ENCODE results near the gene ITGA1. TPM values are rescaled to one million over a fixed set of nuclear protein-coding genes. Genes with fewer than 3 reads are reported as not detected.

The ITGA1 gene
- total RNA-seq, 2 donors from 2014 or later = 0.33 to 3.5 TPM

- H3K36me3 Mint-ChIP-seq (ENCODE audit: low read depth) = peaks cover 8% of the 10 kb centered on the region
- H3K4me1 ChIP-seq (ENCODE audit: control insufficient read depth, insufficient read depth, low read length) = peaks cover 12% of the 10 kb centered on the region
- H3K27me3 Mint-ChIP-seq (ENCODE audit: insufficient read depth) = no peaks in the 10 kb centered on the region
- H3K9ac ChIP-seq (ENCODE audit: extremely low read depth, low read length, poor library complexity, severe bottlenecking) = no peak overlapping the region
- H3K9me3 ChIP-seq (ENCODE audit: control insufficient read depth, low read length) = no peaks in the 10 kb centered on the region
- H3K27ac ChIP-seq (ENCODE audit: low read depth, low read length) = no peak overlapping the region
- no peak overlapping the region for H3K27ac Mint-ChIP-seq
- H3K36me3 ChIP-seq (ENCODE audit: control insufficient read depth, insufficient read depth, low read length) = peaks cover 5% of the 10 kb centered on the region
- DNase-seq = no peak
- TF ChIP-seq, protein P1, sequence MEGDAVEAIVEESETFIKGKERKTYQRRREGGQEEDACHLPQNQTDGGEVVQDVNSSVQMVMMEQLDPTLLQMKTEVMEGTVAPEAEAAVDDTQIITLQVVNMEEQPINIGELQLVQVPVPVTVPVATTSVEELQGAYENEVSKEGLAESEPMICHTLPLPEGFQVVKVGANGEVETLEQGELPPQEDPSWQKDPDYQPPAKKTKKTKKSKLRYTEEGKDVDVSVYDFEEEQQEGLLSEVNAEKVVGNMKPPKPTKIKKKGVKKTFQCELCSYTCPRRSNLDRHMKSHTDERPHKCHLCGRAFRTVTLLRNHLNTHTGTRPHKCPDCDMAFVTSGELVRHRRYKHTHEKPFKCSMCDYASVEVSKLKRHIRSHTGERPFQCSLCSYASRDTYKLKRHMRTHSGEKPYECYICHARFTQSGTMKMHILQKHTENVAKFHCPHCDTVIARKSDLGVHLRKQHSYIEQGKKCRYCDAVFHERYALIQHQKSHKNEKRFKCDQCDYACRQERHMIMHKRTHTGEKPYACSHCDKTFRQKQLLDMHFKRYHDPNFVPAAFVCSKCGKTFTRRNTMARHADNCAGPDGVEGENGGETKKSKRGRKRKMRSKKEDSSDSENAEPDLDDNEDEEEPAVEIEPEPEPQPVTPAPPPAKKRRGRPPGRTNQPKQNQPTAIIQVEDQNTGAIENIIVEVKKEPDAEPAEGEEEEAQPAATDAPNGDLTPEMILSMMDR (conservative IDR thresholded peaks at IDR 0.05) = no peak
- H3K4me3 ChIP-seq (ENCODE audit: low read length) = peak overlapping the region; percentile 32
- H3K4me3 Mint-ChIP-seq = no peak overlapping the region
- peaks cover 14% of the 10 kb centered on the region for H3K4me1 Mint-ChIP-seq
- no peaks in the 10 kb centered on the region for H3K9me3 Mint-ChIP-seq
- WGBS, 2 experiments (ENCODE audit: insufficient coverage in 1 of 2, insufficient read length in 1 of 2) = 93% methylated on average over 2 of the region's 2 CpGs; no CpG with 5 or more reads in 1 of the 2 experiments
- H3K27me3 ChIP-seq (ENCODE audit: control insufficient read depth, insufficient read depth, low read length, poor library complexity, severe bottlenecking) = no peaks in the 10 kb centered on the region
Measured at GRCh38 chr5:52804387-52804791, 16.7 kb downstream of the ITGA1 start.

- H3K4me1 ChIP-seq (ENCODE audit: control insufficient read depth, insufficient read depth, low read length) = peaks cover 12% of the 10 kb centered on the region
- TF ChIP-seq, protein P1 (conservative IDR thresholded peaks at IDR 0.05) = no peak
- H3K4me3 ChIP-seq (ENCODE audit: low read length) = no peak overlapping the region
- WGBS, 2 experiments (ENCODE audit: insufficient coverage in 1 of 2, insufficient read length in 1 of 2) = 74 to 85% methylated on average over 2 of the region's 2 CpGs
- peaks cover 5% of the 10 kb centered on the region for H3K36me3 ChIP-seq (ENCODE audit: control insufficient read depth, insufficient read depth, low read length)
- no peak for DNase-seq
- no peak overlapping the region for H3K27ac ChIP-seq (ENCODE audit: low read depth, low read length)
- Mint-ChIP-seq H3K27me3 (ENCODE audit: insufficient read depth) (no peaks in the 10 kb centered on the region), H3K4me1 (peaks cover 14% of the 10 kb centered on the region), H3K9me3 (no peaks in the 10 kb centered on the region), H3K27ac (no peak overlapping the region), H3K36me3 (ENCODE audit: low read depth) (peaks cover 8% of the 10 kb centered on the region), H3K4me3 (no peak overlapping the region)
- H3K9me3 ChIP-seq (ENCODE audit: control insufficient read depth, low read length) = no peaks in the 10 kb centered on the region
- H3K27me3 ChIP-seq (ENCODE audit: control insufficient read depth, insufficient read depth, low read length, poor library complexity, severe bottlenecking) = no peaks in the 10 kb centered on the region
- H3K9ac ChIP-seq (ENCODE audit: extremely low read depth, low read length, poor library complexity, severe bottlenecking) = no peak overlapping the region
Measured at GRCh38 chr5:52804981-52805380, 17.3 kb downstream of the ITGA1 start.

DNA sequence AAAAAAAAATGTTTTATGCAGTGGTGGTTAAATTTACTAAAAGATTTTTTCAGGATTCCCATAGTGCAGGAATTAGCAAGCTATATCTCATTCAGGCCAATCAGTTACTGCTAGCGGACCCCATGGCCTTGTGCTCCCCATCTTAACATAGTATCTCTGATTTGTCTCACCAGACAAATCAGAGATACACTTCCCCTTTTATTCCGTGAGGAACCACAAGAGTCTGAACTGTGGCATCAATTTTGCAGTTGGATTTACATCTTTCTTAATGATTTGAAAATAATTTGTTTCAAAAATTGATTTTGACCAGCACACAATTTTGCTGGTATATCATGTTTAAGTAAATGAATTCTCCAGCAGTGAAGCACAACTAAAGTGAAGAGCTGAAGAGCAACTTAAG lies 17.9 kb downstream of the ITGA1 start:
- Mint-ChIP-seq H3K4me1 (peaks cover 18% of the 10 kb centered on the region), H3K27ac (no peak overlapping the region), H3K36me3 (ENCODE audit: low read depth) (peaks cover 8% of the 10 kb centered on the region), H3K9me3 (no peaks in the 10 kb centered on the region), H3K4me3 (no peak overlapping the region), H3K27me3 (ENCODE audit: insufficient read depth) (no peaks in the 10 kb centered on the region)
- H3K27ac ChIP-seq (ENCODE audit: low read depth, low read length) = no peak overlapping the region
- no peaks in the 10 kb centered on the region for H3K9me3 ChIP-seq (ENCODE audit: control insufficient read depth, low read length)
- H3K9ac ChIP-seq (ENCODE audit: extremely low read depth, low read length, poor library complexity, severe bottlenecking) = no peak overlapping the region
- H3K4me1 ChIP-seq (ENCODE audit: control insufficient read depth, insufficient read depth, low read length) = peaks cover 12% of the 10 kb centered on the region
- H3K4me3 ChIP-seq (ENCODE audit: low read length) = no peak overlapping the region
- TF ChIP-seq, protein P1 (conservative IDR thresholded peaks at IDR 0.05) = no peak
- peaks cover 5% of the 10 kb centered on the region for H3K36me3 ChIP-seq (ENCODE audit: control insufficient read depth, insufficient read depth, low read length)
- WGBS, 2 experiments (ENCODE audit: insufficient coverage in 1 of 2, insufficient read length in 1 of 2) = 89% methylated on average over 1 to 2 of the region's 2 CpGs
- DNase-seq = no peak
- H3K27me3 ChIP-seq (ENCODE audit: control insufficient read depth, insufficient read depth, low read length, poor library complexity, severe bottlenecking) = no peaks in the 10 kb centered on the region
